ENCODE results near the gene DOCK11. TPM values are rescaled to one million over a fixed set of nuclear protein-coding genes. Genes with fewer than 3 reads are reported as not detected.

The DOCK11 gene
- total RNA-seq, 2 donors from 2014 or later: 5.2 to 7.9 TPM

DNA sequence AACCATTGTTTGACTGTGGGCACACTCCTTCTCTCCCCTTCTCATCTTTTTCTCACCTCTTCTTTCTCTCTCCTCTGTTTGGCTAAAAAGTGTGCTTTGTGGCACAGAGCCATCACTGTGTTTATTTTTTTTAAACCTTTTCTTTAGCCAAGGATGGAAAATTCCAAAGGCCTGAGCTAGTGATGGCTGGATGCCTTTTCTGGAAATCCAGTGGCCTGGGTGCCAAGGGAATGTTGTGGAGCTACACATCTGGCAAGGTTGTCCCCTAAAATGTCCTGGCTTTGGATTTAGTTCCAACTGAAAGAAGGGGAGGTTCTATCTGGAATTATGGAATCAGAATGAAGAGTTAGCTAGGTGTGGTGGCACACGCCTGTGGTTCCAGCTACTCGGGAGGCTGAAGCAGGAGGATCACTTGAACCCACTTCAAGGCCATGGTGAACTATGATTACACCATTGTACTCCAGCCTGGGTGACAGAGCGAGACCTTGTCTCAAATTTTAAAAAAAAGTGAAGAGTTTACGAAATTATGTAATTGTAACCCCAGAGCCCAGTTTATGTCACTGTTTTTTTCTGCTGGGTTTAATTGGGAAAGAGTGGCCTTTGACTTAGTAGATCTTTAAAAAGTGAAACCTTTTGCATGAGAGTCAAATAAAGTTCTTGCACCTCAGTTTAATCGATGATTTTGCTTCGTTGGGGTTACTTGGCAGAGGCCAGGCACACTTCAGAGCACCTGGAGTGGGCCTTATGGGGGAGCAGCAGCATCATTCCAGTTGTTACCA is 17.7 kb downstream of the DOCK11 start:
- H3K27me3 ChIP-seq: no peaks in the 10 kb centered on the region
- H3K4me1 ChIP-seq: no peaks in the 10 kb centered on the region
- no peak for DNase-seq (ENCODE audit: low spot score)
- TF ChIP-seq, protein P1, sequence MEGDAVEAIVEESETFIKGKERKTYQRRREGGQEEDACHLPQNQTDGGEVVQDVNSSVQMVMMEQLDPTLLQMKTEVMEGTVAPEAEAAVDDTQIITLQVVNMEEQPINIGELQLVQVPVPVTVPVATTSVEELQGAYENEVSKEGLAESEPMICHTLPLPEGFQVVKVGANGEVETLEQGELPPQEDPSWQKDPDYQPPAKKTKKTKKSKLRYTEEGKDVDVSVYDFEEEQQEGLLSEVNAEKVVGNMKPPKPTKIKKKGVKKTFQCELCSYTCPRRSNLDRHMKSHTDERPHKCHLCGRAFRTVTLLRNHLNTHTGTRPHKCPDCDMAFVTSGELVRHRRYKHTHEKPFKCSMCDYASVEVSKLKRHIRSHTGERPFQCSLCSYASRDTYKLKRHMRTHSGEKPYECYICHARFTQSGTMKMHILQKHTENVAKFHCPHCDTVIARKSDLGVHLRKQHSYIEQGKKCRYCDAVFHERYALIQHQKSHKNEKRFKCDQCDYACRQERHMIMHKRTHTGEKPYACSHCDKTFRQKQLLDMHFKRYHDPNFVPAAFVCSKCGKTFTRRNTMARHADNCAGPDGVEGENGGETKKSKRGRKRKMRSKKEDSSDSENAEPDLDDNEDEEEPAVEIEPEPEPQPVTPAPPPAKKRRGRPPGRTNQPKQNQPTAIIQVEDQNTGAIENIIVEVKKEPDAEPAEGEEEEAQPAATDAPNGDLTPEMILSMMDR (IDR thresholded peaks at IDR 0.05): no peak
- no peak overlapping the region for H3K4me3 ChIP-seq
- no peak overlapping the region for H3K27ac ChIP-seq
- H3K9me3 ChIP-seq: peaks cover 0 to 10% of the 10 kb centered on the region in 2 donors
- no peaks in the 10 kb centered on the region for H3K36me3 ChIP-seq

DNA sequence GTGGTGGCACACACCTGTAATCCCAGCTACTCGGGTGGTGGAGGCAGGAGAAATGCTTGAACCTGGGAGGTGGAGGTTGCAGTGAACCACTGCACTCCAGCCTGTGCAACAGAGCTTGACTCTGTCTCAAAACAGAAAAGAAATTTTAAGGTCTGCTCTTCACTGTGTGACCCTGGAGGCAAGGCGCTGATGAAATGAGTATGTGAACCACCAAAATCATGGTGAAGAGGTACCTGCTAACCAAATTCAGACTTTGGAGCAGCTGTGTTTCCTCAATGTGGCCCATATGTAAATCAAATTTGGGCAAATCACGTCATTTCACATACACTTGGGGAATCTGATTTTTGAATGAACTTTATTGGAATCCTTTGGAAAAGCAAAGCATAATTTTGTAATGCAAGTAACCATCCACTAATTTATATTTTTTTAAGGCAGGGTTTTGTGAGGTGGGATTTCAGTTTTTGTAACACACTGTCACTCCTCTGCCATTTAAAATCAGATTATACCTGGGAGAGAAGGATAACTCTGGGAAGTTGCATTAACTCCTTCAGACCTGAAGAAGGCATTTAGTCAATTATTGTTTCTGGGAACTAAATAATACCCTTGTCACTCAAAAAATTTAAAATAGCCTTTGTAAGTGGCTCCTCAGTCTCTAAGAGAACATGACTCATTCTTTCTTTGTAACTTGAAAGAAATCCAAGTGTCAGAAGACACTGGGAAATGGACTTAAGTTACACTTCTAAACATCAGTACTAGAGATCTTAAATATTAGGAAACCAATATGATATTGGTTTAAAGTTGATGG is 24.0 kb downstream of the DOCK11 start:
- Histone ChIP-seq H3K27ac (peak overlapping the region in 1 of 2 donors; percentile 56), H3K27me3 (no peaks in the 10 kb centered on the region), H3K36me3 (no peaks in the 10 kb centered on the region), H3K4me1 (no peaks in the 10 kb centered on the region), H3K4me3 (no peak overlapping the region), H3K9me3 (peaks cover 0 to 6% of the 10 kb centered on the region in 2 donors)
- no peak for DNase-seq (ENCODE audit: low spot score)
- TF ChIP-seq, protein P1 (IDR thresholded peaks at IDR 0.05): no peak

DNA sequence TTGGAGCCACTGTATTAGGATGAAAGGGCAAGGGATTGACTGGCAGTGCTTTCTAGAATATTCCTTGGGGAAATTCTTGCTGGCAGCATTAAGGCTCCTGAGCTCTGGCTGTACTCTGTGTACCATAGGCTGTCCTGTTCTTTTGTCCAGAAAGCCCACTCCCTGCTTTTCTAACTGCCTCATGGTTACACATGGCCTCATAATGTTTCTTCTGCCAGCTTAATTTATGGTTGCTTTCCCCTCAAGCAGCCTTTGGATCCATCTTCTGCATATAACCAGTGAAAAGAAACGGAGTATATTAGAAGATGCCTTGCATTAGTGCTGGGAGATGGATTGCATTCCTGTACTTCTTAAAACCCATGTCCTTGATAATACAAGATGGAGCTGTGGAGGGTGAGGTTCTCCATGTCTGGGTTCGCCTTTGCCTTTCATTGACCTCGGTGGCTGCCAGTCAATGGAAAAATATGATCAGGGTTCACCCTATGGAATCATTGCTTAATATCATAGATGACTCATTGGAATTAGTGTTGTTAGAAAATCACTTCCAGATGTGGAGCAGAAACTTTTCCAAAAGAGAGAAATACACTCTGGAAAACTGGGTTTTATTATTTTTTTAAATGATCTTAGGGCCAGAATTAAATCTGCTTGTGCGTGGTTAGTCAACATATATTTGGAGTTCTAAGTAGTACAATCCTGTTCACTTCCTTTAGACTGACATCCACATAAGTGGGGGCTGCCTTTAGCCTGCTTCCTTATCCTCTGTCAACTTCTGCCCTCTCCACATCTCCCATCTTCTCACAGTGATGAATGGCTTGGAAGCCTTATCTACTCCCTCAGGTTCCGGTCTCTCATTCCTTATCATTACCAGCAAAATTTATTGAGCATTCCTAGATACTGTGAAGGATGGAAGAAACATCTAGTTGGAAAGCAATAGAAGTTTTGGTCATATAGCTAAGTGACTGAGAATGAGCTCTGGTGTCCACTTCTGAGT is 24.9 kb downstream of the DOCK11 start:
- TF ChIP-seq, protein P1 (IDR thresholded peaks at IDR 0.05): no peak
- no peaks in the 10 kb centered on the region for H3K4me1 ChIP-seq
- H3K9me3 ChIP-seq: no peaks in the 10 kb centered on the region
- peak overlapping the region; percentile 3 to 56 for H3K27ac ChIP-seq
- no peak for DNase-seq (ENCODE audit: low spot score)
- H3K4me3 ChIP-seq: no peak overlapping the region
- no peaks in the 10 kb centered on the region for H3K27me3 ChIP-seq
- no peaks in the 10 kb centered on the region for H3K36me3 ChIP-seq

DNA sequence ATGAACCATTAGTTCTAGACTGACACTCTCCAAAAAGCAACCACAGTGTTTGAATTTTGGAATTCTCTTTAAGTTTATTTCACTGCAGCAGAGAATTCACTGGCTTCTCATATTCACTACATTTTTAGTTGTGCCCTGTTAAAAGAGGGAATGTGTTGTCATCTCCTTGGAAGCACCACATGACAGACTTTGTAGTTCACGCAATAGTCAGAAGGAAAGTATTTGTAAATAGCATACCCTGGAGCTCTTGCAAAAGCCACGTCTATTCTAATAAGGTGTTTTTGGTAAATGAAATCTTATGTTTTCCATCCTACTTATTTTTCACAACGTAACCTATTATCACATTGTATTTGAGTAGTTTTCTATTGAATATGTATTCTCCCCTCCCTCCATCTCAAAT is 25.8 kb downstream of the DOCK11 start:
- no peaks in the 10 kb centered on the region for H3K9me3 ChIP-seq
- no peaks in the 10 kb centered on the region for H3K36me3 ChIP-seq
- TF ChIP-seq, protein P1 (IDR thresholded peaks at IDR 0.05): no peak
- no peaks in the 10 kb centered on the region for H3K27me3 ChIP-seq
- DNase-seq (ENCODE audit: low spot score): no peak
- peak overlapping the region in 1 of 2 donors; percentile 56 for H3K27ac ChIP-seq
- H3K4me1 ChIP-seq: no peaks in the 10 kb centered on the region
- H3K4me3 ChIP-seq: no peak overlapping the region

DNA sequence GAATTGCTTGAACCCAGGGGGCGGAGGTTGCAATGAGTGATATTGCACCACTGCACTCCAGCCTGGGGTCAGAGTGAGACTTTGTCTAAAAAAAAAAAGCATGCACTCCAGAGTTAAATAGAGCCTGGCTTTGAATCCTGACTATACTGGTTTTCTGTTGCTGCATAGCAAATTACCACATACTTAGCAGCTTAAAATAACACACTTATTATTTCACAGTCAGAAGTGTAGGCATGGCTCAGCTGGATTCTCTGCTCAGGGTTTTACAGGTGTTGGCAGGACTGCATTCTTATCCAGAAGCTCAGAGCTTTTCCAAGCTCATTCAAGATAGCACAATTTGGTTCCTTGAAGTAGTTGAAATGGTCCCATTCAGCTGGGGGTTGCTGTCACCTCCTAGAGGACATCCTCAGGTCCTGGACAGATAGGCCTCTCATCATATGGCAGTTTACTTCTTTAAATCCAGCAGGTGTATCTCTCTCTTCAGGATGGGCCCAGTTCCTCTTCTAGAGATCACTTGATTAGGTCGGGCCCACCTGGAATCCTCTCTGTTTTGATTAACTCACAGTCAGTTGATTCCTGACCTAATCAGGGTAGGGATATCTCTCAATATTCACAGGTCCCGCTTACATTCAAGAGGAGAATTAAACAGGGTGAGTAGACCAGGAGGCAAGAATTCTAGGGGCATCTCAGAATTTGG is 26.8 kb downstream of the DOCK11 start:
- no peak overlapping the region for H3K27ac ChIP-seq
- no peaks in the 10 kb centered on the region for H3K9me3 ChIP-seq
- DNase-seq (ENCODE audit: low spot score): no peak
- H3K27me3 ChIP-seq: no peaks in the 10 kb centered on the region
- H3K4me1 ChIP-seq: no peaks in the 10 kb centered on the region
- H3K36me3 ChIP-seq: no peaks in the 10 kb centered on the region
- TF ChIP-seq, protein P1 (IDR thresholded peaks at IDR 0.05): no peak
- no peak overlapping the region for H3K4me3 ChIP-seq

Data from right atrium auricular region (tissue), 2 donors.